Embryonic facial prominence (tissue), 1 donor: Measurements from ENCODE around the gene PLEKHG3.

Source experiments
- DNase-seq: peaks from one replicate; pipeline ENCODE4 v3.0.0-alpha.2; 2016; ENCODE audit errors: extremely low spot score

The PLEKHG3 gene

GRCh38 chr14:64784006-64784405 is 79.8 kb downstream of the PLEKHG3 start:
- no peak for DNase-seq

- DNase-seq = no peak
These were observed 82.3 kb downstream of the PLEKHG3 start for GRCh38 chr14:64786296-64787149.

GRCh38 chr14:64787619-64788018 is 83.4 kb downstream of the PLEKHG3 start:
- no peak for DNase-seq

- no peak for DNase-seq
These were observed 84.5 kb downstream of the PLEKHG3 start for GRCh38 chr14:64788706-64789105.

- DNase-seq = no peak
These were observed 85.5 kb downstream of the PLEKHG3 start for GRCh38 chr14:64789696-64790095.

GRCh38 chr14:64790478-64790877 is 86.3 kb downstream of the PLEKHG3 start:
- no peak for DNase-seq

- no peak for DNase-seq
These were observed 88.0 kb downstream of the PLEKHG3 start for GRCh38 chr14:64792231-64792630.

GRCh38 chr14:64792871-64793560 is 88.8 kb downstream of the PLEKHG3 start:
- no peak for DNase-seq

- no peak for DNase-seq
These were observed 91.0 kb downstream of the PLEKHG3 start for GRCh38 chr14:64795211-64795610.

GRCh38 chr14:64795921-64796320 is 91.7 kb downstream of the PLEKHG3 start:
- DNase-seq = no peak

GRCh38 chr14:64796369-64796768 is 92.1 kb downstream of the PLEKHG3 start:
- DNase-seq = no peak

GRCh38 chr14:64799555-64799954 is 95.3 kb downstream of the PLEKHG3 start:
- no peak for DNase-seq
